Pancreas (tissue), 10 donors: ENCODE measurements around the gene CIDEA. TPM values are rescaled to one million over a fixed set of nuclear protein-coding genes. Genes with fewer than 3 reads are reported as not detected.
A peak's percentile ranks its signal among the peaks of the same experiment; 100 is the strongest.

Experiments used
- ATAC-seq, 4 donors: fragments of 200-7000 bp; cut with Tn5 transposase; one replicate each; pipeline versions ENCODE4 v1.8.0 to v1.9.1; 2020; ENCODE audit warnings: mild to moderate bottlenecking in 4 of 4, moderate library complexity in 4 of 4
- DNase-seq, 6 donors: peaks; one replicate each; pipeline ENCODE4 v3.0.0-alpha.2; 2020
- FAIRE-seq: peaks from 2 replicates; lab custom pipeline; 2012; peaks lifted over from hg19 to GRCh38; lab: Jason Lieb, UNC
- H3K27ac ChIP-seq, 4 donors: fragments of 200-600 bp; sonication (generic); 1 replicate in 3 of 4; 2 replicates in 1 of 4; pipeline versions ENCODE4 v1.5.0 to v1.8.0; 2020
- H3K27me3 ChIP-seq, 4 donors: fragments of 200-600 bp; one replicate each; pipeline ENCODE4 v1.8.0; 2021
- H3K36me3 ChIP-seq, 3 donors: fragments of 200-600 bp; sonication (generic) in 1 of 3; one replicate each; pipeline versions ENCODE4 v1.5.0 to v1.8.0; 2020 to 2021
- H3K4me1 ChIP-seq, 3 donors: fragments of 200-600 bp; one replicate each; pipeline ENCODE4 v1.8.0; 2021
- H3K4me3 ChIP-seq, 4 donors: fragments of 200-600 bp; sonication (generic) in 2 of 4; one replicate each; pipeline versions ENCODE4 v1.5.0 to v1.8.0; 2020 to 2021
- H3K9me3 ChIP-seq, 4 donors: fragments of 200-600 bp; one replicate each; pipeline ENCODE4 v1.8.0; 2021
- whole genome bisulfite sequencing, 2 donors: extraction: QIAGEN DNeasy Blood & Tissue Kit; methylation state at CpG; one replicate each; pipeline ENCODE4 v1.1.7; 2013; 5-methylcytosine and 5-hydroxymethylcytosine counted together
- intact Hi-C, 3 donors: fragments of 100-400 bp; cut with DNase I; formaldehyde crosslinking; loops; one replicate each; pipeline versions ENCODE4 v1.11.1 to v1.14.2; 2022
- polyA plus RNA-seq, 2 donors: library from polyadenylated mRNA; stranded (reverse); fragments of 200-250 nt; gene quantifications; one replicate each; pipeline ENCODE4 v1.2.3, GENCODE V29; 2013
- total RNA-seq, 6 donors: library from RNA; stranded (reverse); fragmentation: NEBNext Ultra II Directional in 4 of 6; extraction: Animal tissue kit (Norgen Biotek cat#: 25700) in 4 of 6; gene quantifications; one replicate each; pipeline versions ENCODE4 v1.2.1 to v1.2.4, GENCODE V29; 2021 to 2023
- TF ChIP-seq, protein P1 (sequence below), 4 donors: fragments of 200-600 bp; sonication (generic) in 3 of 4; IDR thresholded peaks; one replicate each; pipeline versions ENCODE4 v1.5.0 to v1.8.0; 2021; ENCODE audit warnings: antibody characterized with exemption in 4 of 4
- donor health status: healthy with polysubstance abuse.
- donor health status: DM: no; HTN: no; CAD: no; lungs with moderate emphysema.
- donor health status: DM: no; HTN: no; CAD: no.
- donor health status: control.
- donor health status: control.
- donor health status: Bipolar disorder and iron deficiency.
- donor health status: DM: yes; HTN: yes; CAD: no.
- donor health status: DM: no; HTN: no; CAD: no.
- donor health status: DM: no; HTN: no; CAD: no.
- donor health status: DM: yes; HTN: yes; CAD: no.

The CIDEA gene
- total and polyA plus RNA-seq, 8 donors: 0.35 to 3.5 (median 0.64) TPM; not detected in 5

DNA sequence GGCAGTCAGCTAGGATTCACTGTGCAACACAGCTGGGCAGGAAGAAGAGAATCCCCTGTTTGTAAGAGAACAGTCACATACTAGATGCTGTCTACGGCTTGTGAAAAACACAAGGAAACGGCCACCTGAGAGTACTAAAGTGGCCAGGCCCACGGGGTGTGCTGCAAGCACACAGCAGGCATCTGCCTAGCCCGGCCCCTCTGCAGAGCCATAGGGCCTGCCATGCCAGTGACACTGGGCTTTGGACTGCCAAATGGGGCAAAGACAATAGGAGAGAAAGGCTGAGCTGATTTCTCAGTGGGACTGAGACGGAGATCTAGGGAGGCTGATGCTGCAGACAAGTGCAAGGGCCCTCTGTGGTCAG is 64.2 kb downstream of the CIDEA start:
- no peaks in the 10 kb centered on the region for H3K36me3 ChIP-seq
- no peak for FAIRE-seq
- peaks cover 18 to 30% (median 22%) of the 10 kb centered on the region in 3 donors for H3K4me1 ChIP-seq
- H3K27ac ChIP-seq: no peak overlapping the region
- intact Hi-C loops: no loop called here
- 42 to 44% methylated on average over 5 of the region's 5 CpGs for WGBS, 2 donors
- DNase-seq: no peak
- no peaks in the 10 kb centered on the region for H3K27me3 ChIP-seq
- ATAC-seq: peak in 2 of 4 donors; percentile 7 to 20
- H3K9me3 ChIP-seq: no peaks in the 10 kb centered on the region
- TF ChIP-seq, protein P1, sequence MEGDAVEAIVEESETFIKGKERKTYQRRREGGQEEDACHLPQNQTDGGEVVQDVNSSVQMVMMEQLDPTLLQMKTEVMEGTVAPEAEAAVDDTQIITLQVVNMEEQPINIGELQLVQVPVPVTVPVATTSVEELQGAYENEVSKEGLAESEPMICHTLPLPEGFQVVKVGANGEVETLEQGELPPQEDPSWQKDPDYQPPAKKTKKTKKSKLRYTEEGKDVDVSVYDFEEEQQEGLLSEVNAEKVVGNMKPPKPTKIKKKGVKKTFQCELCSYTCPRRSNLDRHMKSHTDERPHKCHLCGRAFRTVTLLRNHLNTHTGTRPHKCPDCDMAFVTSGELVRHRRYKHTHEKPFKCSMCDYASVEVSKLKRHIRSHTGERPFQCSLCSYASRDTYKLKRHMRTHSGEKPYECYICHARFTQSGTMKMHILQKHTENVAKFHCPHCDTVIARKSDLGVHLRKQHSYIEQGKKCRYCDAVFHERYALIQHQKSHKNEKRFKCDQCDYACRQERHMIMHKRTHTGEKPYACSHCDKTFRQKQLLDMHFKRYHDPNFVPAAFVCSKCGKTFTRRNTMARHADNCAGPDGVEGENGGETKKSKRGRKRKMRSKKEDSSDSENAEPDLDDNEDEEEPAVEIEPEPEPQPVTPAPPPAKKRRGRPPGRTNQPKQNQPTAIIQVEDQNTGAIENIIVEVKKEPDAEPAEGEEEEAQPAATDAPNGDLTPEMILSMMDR (IDR thresholded peaks at IDR 0.05): no peak
- H3K4me3 ChIP-seq: no peak overlapping the region

DNA sequence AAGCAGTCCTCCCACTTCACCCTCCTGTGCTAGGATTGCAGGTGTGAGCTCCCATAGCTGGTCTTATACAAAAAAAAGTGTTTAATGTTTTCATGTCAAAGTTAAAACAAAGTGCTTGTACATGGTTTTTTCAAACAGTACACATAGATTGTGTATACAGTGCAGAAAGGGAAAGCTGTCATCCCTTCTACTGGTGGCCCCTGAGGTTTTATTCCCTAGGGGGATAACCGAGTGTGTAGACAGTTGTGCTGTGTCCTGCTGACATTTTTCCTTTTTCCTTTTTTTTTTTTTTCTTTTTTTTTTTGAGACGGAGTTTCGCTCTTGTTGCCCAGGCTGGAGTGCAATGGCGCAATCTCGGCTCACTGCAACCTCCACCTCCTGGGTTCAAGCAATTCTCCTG is 64.7 kb downstream of the CIDEA start:
- TF ChIP-seq, protein P1 (IDR thresholded peaks at IDR 0.05): no peak
- Histone ChIP-seq H3K27ac (no peak overlapping the region), H3K4me3 (no peak overlapping the region), H3K4me1 (peaks cover 15 to 26% (median 20%) of the 10 kb centered on the region in 3 donors), H3K36me3 (no peaks in the 10 kb centered on the region), H3K9me3 (no peaks in the 10 kb centered on the region), H3K27me3 (no peaks in the 10 kb centered on the region)
- FAIRE-seq (no peak), DNase-seq (no peak), ATAC-seq (no peak)
- intact Hi-C loops: no loop called here
- WGBS, 2 donors: 81 to 87% methylated on average over 1 to 3 of the region's 5 CpGs

DNA sequence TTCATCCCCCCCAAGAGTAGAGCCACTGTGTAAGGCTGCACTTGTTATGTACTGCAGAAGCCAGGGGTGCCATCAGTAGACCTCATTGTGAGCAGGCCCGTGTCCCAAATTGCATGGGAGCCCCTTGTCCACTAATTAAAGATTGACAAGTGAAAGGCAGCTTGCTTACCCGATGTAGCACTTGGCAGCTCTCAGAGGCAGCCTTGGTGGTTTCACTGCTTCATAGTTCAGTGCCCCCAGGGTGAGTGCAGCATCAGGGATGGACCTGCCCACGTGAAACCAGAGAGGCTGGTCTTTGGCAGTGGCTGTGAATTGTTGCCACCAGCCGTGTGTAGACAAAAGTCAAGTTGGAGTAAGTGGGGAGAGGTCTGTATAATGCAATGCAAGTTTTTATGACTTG is 67.2 kb downstream of the CIDEA start:
- Histone ChIP-seq H3K27ac (no peak overlapping the region), H3K36me3 (peaks cover 6 to 17% (median 15%) of the 10 kb centered on the region in 3 donors), H3K27me3 (no peaks in the 10 kb centered on the region), H3K4me1 (peaks cover 0 to 3% (median 0%) of the 10 kb centered on the region in 3 donors), H3K9me3 (no peaks in the 10 kb centered on the region), H3K4me3 (no peak overlapping the region)
- DNase-seq: no peak
- intact Hi-C loops: no loop called here
- no peak for FAIRE-seq
- TF ChIP-seq, protein P1 (IDR thresholded peaks at IDR 0.05): no peak
- no peak for ATAC-seq
- WGBS, 2 donors: 54 to 59% methylated on average over 4 of the region's 4 CpGs

DNA sequence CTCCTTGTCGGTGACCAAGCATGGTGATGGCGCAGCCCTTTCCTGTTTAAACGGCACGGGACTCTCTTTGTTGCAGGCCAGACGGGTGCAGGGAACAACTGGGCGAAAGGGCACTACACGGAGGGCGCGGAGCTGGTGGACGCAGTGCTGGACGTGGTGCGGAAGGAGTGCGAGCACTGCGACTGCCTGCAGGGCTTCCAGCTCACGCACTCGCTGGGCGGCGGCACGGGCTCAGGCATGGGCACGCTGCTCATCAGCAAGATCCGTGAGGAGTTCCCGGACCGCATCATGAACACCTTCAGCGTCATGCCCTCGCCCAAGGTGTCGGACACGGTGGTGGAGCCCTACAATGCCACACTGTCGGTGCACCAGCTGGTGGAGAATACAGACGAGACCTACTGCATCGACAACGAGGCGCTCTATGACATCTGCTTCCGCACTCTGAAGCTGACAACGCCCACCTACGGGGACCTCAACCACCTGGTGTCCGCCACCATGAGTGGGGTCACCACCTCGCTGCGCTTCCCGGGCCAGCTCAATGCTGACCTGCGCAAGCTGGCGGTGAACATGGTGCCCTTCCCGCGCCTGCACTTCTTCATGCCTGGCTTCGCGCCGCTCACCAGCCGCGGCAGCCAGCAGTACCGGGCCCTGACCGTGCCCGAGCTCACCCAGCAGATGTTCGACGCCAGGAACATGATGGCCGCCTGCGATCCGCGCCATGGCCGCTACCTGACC is 71.0 kb downstream of the CIDEA start:
- FAIRE-seq (no peak), DNase-seq (peak in 1 of 6 donors; percentile 57), ATAC-seq (no peak)
- Histone ChIP-seq H3K27ac (no peak overlapping the region), H3K9me3 (no peaks in the 10 kb centered on the region), H3K4me3 (no peak overlapping the region), H3K4me1 (no peaks in the 10 kb centered on the region), H3K27me3 (no peaks in the 10 kb centered on the region), H3K36me3 (peaks cover 6 to 17% (median 15%) of the 10 kb centered on the region in 3 donors)
- 97 to 98% methylated on average over 58 of the region's 58 CpGs for WGBS, 2 donors
- TF ChIP-seq, protein P1 (IDR thresholded peaks at IDR 0.05): no peak
- intact Hi-C loops: no loop called here

DNA sequence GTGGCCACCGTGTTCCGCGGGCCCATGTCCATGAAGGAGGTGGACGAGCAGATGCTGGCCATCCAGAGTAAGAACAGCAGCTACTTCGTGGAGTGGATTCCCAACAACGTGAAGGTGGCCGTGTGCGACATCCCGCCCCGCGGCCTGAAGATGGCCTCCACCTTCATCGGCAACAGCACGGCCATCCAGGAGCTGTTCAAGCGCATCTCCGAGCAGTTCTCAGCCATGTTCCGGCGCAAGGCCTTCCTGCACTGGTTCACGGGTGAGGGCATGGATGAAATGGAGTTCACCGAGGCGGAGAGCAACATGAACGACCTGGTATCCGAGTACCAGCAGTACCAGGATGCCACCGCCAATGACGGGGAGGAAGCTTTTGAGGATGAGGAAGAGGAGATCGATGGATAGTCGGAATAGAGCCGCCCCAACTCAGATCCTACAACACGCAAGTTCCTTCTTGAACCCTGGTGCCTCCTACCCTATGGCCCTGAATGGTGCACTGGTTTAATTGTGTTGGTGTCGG is 71.6 kb downstream of the CIDEA start:
- Histone ChIP-seq H3K9me3 (no peaks in the 10 kb centered on the region), H3K27me3 (no peaks in the 10 kb centered on the region), H3K27ac (no peak overlapping the region), H3K36me3 (peaks cover 6 to 17% (median 15%) of the 10 kb centered on the region in 3 donors), H3K4me1 (no peaks in the 10 kb centered on the region), H3K4me3 (no peak overlapping the region)
- TF ChIP-seq, protein P1 (IDR thresholded peaks at IDR 0.05): no peak
- intact Hi-C loops: no loop called here
- no peak for DNase-seq
- 97% methylated on average over 28 to 29 of the region's 29 CpGs for WGBS, 2 donors
- ATAC-seq: no peak
- no peak for FAIRE-seq
